Measurements from ENCODE around the gene CIB1.

Gene CIB1

DNA sequence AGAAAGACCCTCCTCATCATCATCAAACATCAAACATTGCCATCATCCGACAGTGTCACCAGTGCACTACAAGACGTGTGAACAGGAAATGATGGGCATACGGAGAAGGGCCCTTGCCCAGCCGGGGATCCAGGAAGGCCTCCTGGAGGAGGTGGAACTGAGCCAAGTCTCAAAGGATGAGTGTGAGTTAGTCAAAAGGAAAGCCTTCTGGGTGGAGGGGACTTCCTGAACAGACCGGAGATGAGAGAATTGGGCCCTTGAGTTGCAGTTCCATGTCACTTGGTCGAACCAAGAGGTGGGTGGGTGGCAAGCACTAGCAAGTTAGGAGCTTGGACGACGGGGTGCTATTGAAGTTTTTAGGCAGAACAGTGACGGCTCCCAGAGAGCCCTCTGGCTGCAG is 24.1 kb downstream of the CIB1 start:
- Histone ChIP-seq H3K27ac (ENCODE audit: insufficient read depth, low read length, poor library complexity, severe bottlenecking) (no peak overlapping the region), H3K4me1 (ENCODE audit: control insufficient read depth, insufficient read depth, low read length, poor library complexity, severe bottlenecking) (peaks cover 9% of the 10 kb centered on the region), H3K36me3 (ENCODE audit: control insufficient read depth, insufficient read depth, low read length) (no peaks in the 10 kb centered on the region), H3K4me3 (ENCODE audit: insufficient read depth, low read depth, low read length, poor library complexity, severe bottlenecking) (no peak overlapping the region), H3K27me3 (replicated peaks; ENCODE audit: control insufficient read depth, insufficient read depth, low read length, poor library complexity, severe bottlenecking) (no peaks in the 10 kb centered on the region), H3K9me3 (ENCODE audit: control insufficient read depth, low read length) (no peaks in the 10 kb centered on the region)
- no peak for DNase-seq

DNA sequence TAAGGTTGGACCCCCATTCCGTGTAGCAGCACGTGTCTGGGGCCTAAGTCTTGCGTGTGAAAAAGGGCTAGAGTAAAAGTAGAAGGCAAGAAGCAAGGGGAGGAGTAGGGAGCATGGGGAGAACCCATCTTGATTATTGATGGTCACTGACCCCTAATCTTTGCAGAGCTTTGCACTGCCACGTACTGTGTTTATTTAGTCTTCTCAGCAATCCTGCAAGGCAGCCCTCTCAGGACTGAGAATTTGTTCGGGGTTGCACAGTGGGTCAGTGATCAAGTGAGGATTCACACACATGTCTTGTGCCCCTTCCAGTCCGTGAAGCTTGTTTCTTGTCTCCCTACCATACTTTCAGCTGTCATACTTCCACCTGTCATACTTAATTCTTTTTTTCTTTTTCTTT is 25.4 kb downstream of the CIB1 start:
- no peak overlapping the region for H3K4me3 ChIP-seq (ENCODE audit: insufficient read depth, low read depth, low read length, poor library complexity, severe bottlenecking)
- no peak overlapping the region for H3K27ac ChIP-seq (ENCODE audit: insufficient read depth, low read length, poor library complexity, severe bottlenecking)
- no peaks in the 10 kb centered on the region for H3K27me3 ChIP-seq (replicated peaks; ENCODE audit: control insufficient read depth, insufficient read depth, low read length, poor library complexity, severe bottlenecking)
- peaks cover 12% of the 10 kb centered on the region for H3K4me1 ChIP-seq (ENCODE audit: control insufficient read depth, insufficient read depth, low read length, poor library complexity, severe bottlenecking)
- no peaks in the 10 kb centered on the region for H3K9me3 ChIP-seq (ENCODE audit: control insufficient read depth, low read length)
- H3K36me3 ChIP-seq (ENCODE audit: control insufficient read depth, insufficient read depth, low read length): no peaks in the 10 kb centered on the region
- no peak for DNase-seq

DNA sequence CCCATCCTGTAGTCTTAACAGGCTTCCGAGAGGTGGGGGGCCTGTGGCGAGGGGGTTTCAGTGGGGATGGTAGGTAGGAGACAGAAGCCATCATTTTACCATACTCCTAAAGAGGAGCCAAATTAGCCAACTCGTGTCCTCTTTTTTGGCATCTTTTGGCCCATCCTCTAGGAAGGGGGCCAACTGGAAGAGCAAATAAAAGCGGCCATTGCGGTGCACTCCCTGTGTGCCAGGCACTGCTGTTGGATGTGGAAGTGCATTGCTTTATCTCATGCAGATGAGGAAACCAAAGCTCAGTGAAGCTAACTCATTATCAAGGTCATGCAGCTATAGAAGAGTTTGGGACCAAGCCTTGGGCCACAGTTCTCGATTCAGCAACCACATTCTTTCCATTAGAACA is 26.5 kb downstream of the CIB1 start:
- H3K27me3 ChIP-seq (replicated peaks; ENCODE audit: control insufficient read depth, insufficient read depth, low read length, poor library complexity, severe bottlenecking): no peaks in the 10 kb centered on the region
- H3K4me1 ChIP-seq (ENCODE audit: control insufficient read depth, insufficient read depth, low read length, poor library complexity, severe bottlenecking): peaks cover 23% of the 10 kb centered on the region
- H3K4me3 ChIP-seq (ENCODE audit: insufficient read depth, low read depth, low read length, poor library complexity, severe bottlenecking): no peak overlapping the region
- no peak for DNase-seq
- no peak overlapping the region for H3K27ac ChIP-seq (ENCODE audit: insufficient read depth, low read length, poor library complexity, severe bottlenecking)
- no peaks in the 10 kb centered on the region for H3K36me3 ChIP-seq (ENCODE audit: control insufficient read depth, insufficient read depth, low read length)
- no peaks in the 10 kb centered on the region for H3K9me3 ChIP-seq (ENCODE audit: control insufficient read depth, low read length)

DNA sequence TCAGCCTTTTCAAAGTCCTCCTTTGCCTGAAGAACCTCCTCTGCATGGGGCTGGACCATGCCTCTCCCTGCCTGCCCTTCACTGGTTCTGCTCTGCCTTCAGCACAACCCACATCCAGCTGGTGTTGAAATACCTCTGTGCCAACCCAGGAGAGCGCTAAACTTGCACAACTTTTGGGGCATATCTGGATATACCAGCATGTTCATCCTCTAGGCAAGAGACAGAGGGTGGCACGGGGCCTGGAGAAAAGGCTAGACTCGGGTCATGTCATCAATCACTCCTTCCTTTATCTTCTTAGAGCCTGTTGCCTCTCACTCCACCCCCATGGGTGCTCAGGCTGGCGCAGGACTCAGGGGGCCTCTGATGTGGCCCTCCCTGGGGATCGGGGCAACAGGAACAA is 27.9 kb downstream of the CIB1 start:
- H3K27me3 ChIP-seq (replicated peaks; ENCODE audit: control insufficient read depth, insufficient read depth, low read length, poor library complexity, severe bottlenecking): no peaks in the 10 kb centered on the region
- no peaks in the 10 kb centered on the region for H3K9me3 ChIP-seq (ENCODE audit: control insufficient read depth, low read length)
- no peak overlapping the region for H3K4me3 ChIP-seq (ENCODE audit: insufficient read depth, low read depth, low read length, poor library complexity, severe bottlenecking)
- no peaks in the 10 kb centered on the region for H3K36me3 ChIP-seq (ENCODE audit: control insufficient read depth, insufficient read depth, low read length)
- H3K4me1 ChIP-seq (ENCODE audit: control insufficient read depth, insufficient read depth, low read length, poor library complexity, severe bottlenecking): peaks cover 20% of the 10 kb centered on the region
- H3K27ac ChIP-seq (ENCODE audit: insufficient read depth, low read length, poor library complexity, severe bottlenecking): no peak overlapping the region
- no peak for DNase-seq

DNA sequence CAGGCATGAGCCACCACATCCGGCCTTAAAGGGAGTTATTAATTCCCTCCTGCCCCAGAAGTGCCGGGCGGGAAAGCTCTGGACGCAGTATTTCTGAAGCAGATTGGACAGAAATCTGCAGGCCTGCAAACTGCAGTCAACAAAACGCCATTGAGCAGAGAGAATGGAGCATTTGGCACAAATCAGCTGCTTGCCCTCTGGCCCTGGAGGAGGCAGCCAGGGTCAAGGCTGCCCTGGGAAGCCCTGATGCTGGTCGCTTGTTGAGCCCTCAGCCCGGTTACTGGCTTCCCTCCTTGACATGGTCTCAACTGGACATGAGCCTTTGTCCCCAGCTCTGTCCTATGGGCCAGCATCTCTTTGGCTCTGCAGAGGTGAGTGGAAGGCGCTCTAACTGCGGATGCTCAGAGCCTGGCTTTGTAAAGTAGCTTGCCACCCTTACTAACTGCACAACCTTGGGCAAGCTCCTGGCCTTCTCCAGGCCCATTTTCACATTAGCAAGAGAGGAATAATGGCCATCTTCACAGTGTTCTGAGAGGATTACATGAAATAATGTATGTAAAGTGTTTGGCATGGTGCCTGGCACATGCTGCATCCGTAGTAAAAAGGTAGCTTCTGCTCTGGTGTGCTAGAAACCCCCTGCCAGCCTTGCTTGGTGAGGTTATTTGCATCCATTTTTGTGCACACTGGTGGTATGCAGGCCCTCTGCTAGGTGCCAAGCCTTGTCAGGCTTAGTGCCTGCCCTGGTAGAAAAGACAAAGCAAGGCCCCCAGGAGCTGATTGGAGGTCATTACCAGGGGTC is 28.5 kb downstream of the CIB1 start:
- H3K4me3 ChIP-seq (ENCODE audit: insufficient read depth, low read depth, low read length, poor library complexity, severe bottlenecking): no peak overlapping the region
- no peak for DNase-seq
- peaks cover 20% of the 10 kb centered on the region for H3K4me1 ChIP-seq (ENCODE audit: control insufficient read depth, insufficient read depth, low read length, poor library complexity, severe bottlenecking)
- H3K36me3 ChIP-seq (ENCODE audit: control insufficient read depth, insufficient read depth, low read length): no peaks in the 10 kb centered on the region
- no peaks in the 10 kb centered on the region for H3K27me3 ChIP-seq (replicated peaks; ENCODE audit: control insufficient read depth, insufficient read depth, low read length, poor library complexity, severe bottlenecking)
- H3K27ac ChIP-seq (ENCODE audit: insufficient read depth, low read length, poor library complexity, severe bottlenecking): no peak overlapping the region
- no peaks in the 10 kb centered on the region for H3K9me3 ChIP-seq (ENCODE audit: control insufficient read depth, low read length)

DNA sequence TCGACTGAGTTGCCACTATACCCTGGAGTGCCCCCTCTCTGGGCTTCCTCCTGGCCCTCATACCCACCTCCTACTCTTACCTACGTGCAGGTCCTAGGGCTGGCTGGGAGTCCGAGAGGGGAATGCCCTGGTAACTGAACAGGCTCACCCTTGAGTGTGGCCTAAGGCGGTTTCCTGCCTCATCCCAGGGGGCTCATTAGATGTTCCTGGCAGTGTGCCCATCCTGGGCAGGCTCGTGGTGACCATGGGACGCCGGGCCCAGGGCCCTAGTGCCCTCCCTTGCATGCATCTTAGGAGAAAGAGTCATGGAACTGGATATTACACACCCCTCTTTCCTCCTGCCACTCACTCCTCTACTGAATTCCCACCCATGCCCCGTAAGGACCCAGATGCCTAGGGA is 29.8 kb downstream of the CIB1 start:
- no peak overlapping the region for H3K4me3 ChIP-seq (ENCODE audit: insufficient read depth, low read depth, low read length, poor library complexity, severe bottlenecking)
- no peak overlapping the region for H3K27ac ChIP-seq (ENCODE audit: insufficient read depth, low read length, poor library complexity, severe bottlenecking)
- peaks cover 20% of the 10 kb centered on the region for H3K4me1 ChIP-seq (ENCODE audit: control insufficient read depth, insufficient read depth, low read length, poor library complexity, severe bottlenecking)
- H3K27me3 ChIP-seq (replicated peaks; ENCODE audit: control insufficient read depth, insufficient read depth, low read length, poor library complexity, severe bottlenecking): no peaks in the 10 kb centered on the region
- no peaks in the 10 kb centered on the region for H3K36me3 ChIP-seq (ENCODE audit: control insufficient read depth, insufficient read depth, low read length)
- no peaks in the 10 kb centered on the region for H3K9me3 ChIP-seq (ENCODE audit: control insufficient read depth, low read length)
- no peak for DNase-seq

DNA sequence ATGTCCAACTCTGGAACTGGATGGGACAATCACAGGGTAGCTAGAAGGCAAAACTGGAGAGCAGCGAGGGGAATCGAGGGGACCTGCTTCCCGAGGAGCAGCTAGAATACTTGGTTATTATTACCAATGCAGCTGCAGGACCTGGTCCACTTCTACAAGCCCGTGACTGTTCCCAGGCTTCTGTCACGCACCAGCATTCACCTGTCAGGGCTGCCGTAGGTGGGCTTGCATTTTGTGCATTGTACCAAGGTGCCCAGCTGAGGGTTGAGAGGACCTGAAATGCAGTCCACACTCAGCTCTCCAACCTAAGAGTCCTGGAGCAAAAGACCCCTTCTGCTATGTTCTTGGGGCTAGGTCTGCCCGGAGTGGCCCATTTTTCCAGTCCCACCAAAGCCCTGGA is 30.3 kb downstream of the CIB1 start:
- Histone ChIP-seq H3K9me3 (ENCODE audit: control insufficient read depth, low read length) (no peaks in the 10 kb centered on the region), H3K36me3 (ENCODE audit: control insufficient read depth, insufficient read depth, low read length) (no peaks in the 10 kb centered on the region), H3K4me3 (ENCODE audit: insufficient read depth, low read depth, low read length, poor library complexity, severe bottlenecking) (no peak overlapping the region), H3K4me1 (ENCODE audit: control insufficient read depth, insufficient read depth, low read length, poor library complexity, severe bottlenecking) (peaks cover 20% of the 10 kb centered on the region), H3K27ac (ENCODE audit: insufficient read depth, low read length, poor library complexity, severe bottlenecking) (no peak overlapping the region), H3K27me3 (replicated peaks; ENCODE audit: control insufficient read depth, insufficient read depth, low read length, poor library complexity, severe bottlenecking) (no peaks in the 10 kb centered on the region)
- no peak for DNase-seq

DNA sequence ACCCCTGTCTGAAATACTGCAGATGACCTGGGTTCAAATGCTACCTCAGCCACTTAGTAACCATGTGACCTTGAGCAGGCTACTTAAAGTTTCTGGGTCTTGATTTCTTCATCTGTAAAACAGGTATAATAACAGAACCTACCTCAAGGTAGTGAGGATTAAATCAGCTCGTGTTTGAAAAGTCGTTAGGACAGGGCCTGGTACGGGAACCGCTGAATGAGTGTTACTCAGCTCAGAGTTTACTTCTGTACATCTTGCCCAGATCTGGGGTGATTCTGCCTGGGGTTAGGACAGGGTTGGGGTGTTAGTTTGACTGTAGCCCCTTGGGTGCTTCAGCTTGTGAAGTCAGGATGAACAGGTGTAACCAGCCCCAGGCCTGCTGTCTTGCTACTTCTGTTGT is 30.8 kb downstream of the CIB1 start:
- H3K9me3 ChIP-seq (ENCODE audit: control insufficient read depth, low read length): no peaks in the 10 kb centered on the region
- no peak overlapping the region for H3K4me3 ChIP-seq (ENCODE audit: insufficient read depth, low read depth, low read length, poor library complexity, severe bottlenecking)
- DNase-seq: no peak
- H3K36me3 ChIP-seq (ENCODE audit: control insufficient read depth, insufficient read depth, low read length): no peaks in the 10 kb centered on the region
- no peaks in the 10 kb centered on the region for H3K27me3 ChIP-seq (replicated peaks; ENCODE audit: control insufficient read depth, insufficient read depth, low read length, poor library complexity, severe bottlenecking)
- no peak overlapping the region for H3K27ac ChIP-seq (ENCODE audit: insufficient read depth, low read length, poor library complexity, severe bottlenecking)
- H3K4me1 ChIP-seq (ENCODE audit: control insufficient read depth, insufficient read depth, low read length, poor library complexity, severe bottlenecking): peaks cover 20% of the 10 kb centered on the region

DNA sequence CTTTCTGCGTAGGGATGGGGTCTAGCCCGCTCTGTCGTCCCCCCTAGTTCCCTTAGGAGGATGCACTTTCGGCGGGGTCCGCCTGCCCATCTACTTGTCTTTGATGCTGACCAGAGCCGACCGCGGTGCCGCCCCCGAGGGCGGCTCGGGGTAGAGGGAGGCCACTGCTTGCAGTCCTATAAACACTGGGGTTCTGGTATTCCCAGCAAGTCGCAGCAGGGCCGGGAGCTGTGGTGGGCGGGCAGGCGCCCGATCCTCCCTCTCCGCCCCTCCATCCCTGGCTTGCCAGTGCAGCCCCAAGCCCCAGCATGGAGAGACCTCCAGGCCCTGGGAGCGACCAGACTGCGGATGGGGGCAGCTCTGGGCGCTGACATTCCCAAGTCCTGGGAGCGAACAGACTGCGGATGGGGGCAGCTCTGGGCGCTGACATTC is 31.8 kb downstream of the CIB1 start:
- Histone ChIP-seq H3K27me3 (replicated peaks; ENCODE audit: control insufficient read depth, insufficient read depth, low read length, poor library complexity, severe bottlenecking) (no peaks in the 10 kb centered on the region), H3K27ac (ENCODE audit: insufficient read depth, low read length, poor library complexity, severe bottlenecking) (peak overlapping the region; percentile 71), H3K4me3 (ENCODE audit: insufficient read depth, low read depth, low read length, poor library complexity, severe bottlenecking) (peak overlapping the region; percentile 94), H3K9me3 (ENCODE audit: control insufficient read depth, low read length) (no peaks in the 10 kb centered on the region), H3K4me1 (ENCODE audit: control insufficient read depth, insufficient read depth, low read length, poor library complexity, severe bottlenecking) (peaks cover 20% of the 10 kb centered on the region), H3K36me3 (ENCODE audit: control insufficient read depth, insufficient read depth, low read length) (no peaks in the 10 kb centered on the region)
- DNase-seq: no peak

DNA sequence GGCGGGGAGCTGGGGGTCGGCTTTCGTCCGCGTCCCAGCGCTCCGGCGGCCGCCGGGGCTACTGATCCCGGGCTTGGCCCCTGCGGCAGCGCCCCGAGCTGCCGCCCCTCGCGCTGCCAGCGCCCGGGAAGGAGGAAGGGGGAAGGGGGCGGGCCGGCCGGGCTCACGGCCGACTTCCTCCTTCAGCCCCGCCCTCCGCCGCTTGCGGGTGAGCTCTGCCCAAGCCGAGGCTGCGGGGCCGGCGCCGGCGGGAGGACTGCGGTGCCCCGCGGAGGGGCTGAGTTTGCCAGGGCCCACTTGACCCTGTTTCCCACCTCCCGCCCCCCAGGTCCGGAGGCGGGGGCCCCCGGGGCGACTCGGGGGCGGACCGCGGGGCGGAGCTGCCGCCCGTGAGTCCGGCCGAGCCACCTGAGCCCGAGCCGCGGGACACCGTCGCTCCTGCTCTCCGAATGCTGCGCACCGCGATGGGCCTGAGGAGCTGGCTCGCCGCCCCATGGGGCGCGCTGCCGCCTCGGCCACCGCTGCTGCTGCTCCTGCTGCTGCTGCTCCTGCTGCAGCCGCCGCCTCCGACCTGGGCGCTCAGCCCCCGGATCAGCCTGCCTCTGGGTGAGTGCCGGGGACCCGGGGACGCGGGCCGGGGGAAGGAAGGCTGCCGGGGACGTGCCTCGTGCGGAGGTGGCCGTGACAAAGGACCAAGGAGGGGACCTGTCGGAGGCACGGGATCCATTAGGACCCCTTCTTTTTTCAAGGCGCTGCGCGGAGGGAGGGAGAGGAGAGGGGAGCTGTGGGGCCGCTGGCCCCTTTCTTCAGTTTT is 32.4 kb downstream of the CIB1 start, which contains the start of gene SEMA4B:
TSS of gene SEMA4B (plus strand) at position 201 of the 814 bp plus-strand sequence. CDS start at position 450, 249 bp downstream.
- peak within 1 kb of the TSS; percentile 94 for H3K4me3 ChIP-seq (ENCODE audit: insufficient read depth, low read depth, low read length, poor library complexity, severe bottlenecking)
- peak; percentile 47 to 69 (median 59) for DNase-seq
- H3K9me3 ChIP-seq (ENCODE audit: control insufficient read depth, low read length): no peaks in the 10 kb centered on the region
- H3K27me3 ChIP-seq (replicated peaks; ENCODE audit: control insufficient read depth, insufficient read depth, low read length, poor library complexity, severe bottlenecking): no peaks in the 10 kb centered on the region
- H3K36me3 ChIP-seq (ENCODE audit: control insufficient read depth, insufficient read depth, low read length): no peaks in the 10 kb centered on the region
- H3K4me1 ChIP-seq (ENCODE audit: control insufficient read depth, insufficient read depth, low read length, poor library complexity, severe bottlenecking): peaks cover 20% of the 10 kb centered on the region
- peak within 1 kb of the TSS; percentile 71 for H3K27ac ChIP-seq (ENCODE audit: insufficient read depth, low read length, poor library complexity, severe bottlenecking)
